Left ventricle myocardium inferior (tissue), 1 donor: ENCODE results near the gene TFEB. TPM values are rescaled to one million over a fixed set of nuclear protein-coding genes. Genes with fewer than 3 reads are reported as not detected.

Experiments used
- DNase-seq: peaks from one replicate; pipeline ENCODE4 v3.0.0-alpha.2; 2020
- H3K27ac ChIP-seq: fragments of 200-600 bp; replicated peaks from 2 replicates; pipeline ENCODE4 v1.8.0; 2021
- H3K27me3 ChIP-seq: fragments of 200-600 bp; 2 replicates; pipeline ENCODE4 v1.8.0; 2021; ENCODE audit warnings: low read depth
- H3K36me3 ChIP-seq: fragments of 200-600 bp; 2 replicates; pipeline ENCODE4 v1.8.0; 2021
- H3K4me1 ChIP-seq: fragments of 200-600 bp; 2 replicates; pipeline ENCODE4 v1.8.0; 2021
- H3K4me3 ChIP-seq: fragments of 200-600 bp; 2 replicates; pipeline ENCODE4 v1.8.0; 2021; ENCODE audit warnings: mild to moderate bottlenecking, moderate library complexity
- H3K9me3 ChIP-seq: fragments of 200-600 bp; replicated peaks from 2 replicates; pipeline ENCODE4 v1.8.0; 2021
- CTCF ChIP-seq: fragments of 200-600 bp; IDR thresholded peaks from 2 replicates; pipeline ENCODE4 v1.8.0; 2021; ENCODE audit warnings: antibody characterized with exemption, mild to moderate bottlenecking, borderline replicate concordance
- intact Hi-C: fragments of 100-400 bp; cut with micrococcal nuclease; formaldehyde crosslinking; loops from one replicate; pipeline ENCODE4 v1.11.0; 2022
- total RNA-seq: library from RNA; stranded (reverse); fragmentation: NEBNext Ultra II Directional; extraction: Animal tissue kit (Norgen Biotek cat#: 25700); gene quantifications from one replicate; pipeline ENCODE4 v1.2.1, GENCODE V29; 2021
- donor health status: DM: no; HTN: yes; CAD: no; lungs with severe emphysema.

TFEB gene
- total RNA-seq, 1 donor from 2014 or later, result 39.9 TPM

- no peak for DNase-seq
Observed at GRCh38 chr6:41649596-41649995, 85.8 kb downstream of the TFEB start.

GRCh38 chr6:41648921-41649320, 86.5 kb downstream of the TFEB start:
- no peak for DNase-seq
- Histone ChIP-seq H3K27ac (no peak overlapping the region), H3K36me3 (no peaks in the 10 kb centered on the region), H3K4me3 (no peak overlapping the region), H3K27me3 (peaks cover 32% of the 10 kb centered on the region), H3K9me3 (no peaks in the 10 kb centered on the region), H3K4me1 (no peaks in the 10 kb centered on the region)
- intact Hi-C loops, result no loop called here
- no peak for TF ChIP-seq CTCF

More at GRCh38 chr6:41649596-41649995, 85.8 kb downstream of the TFEB start:
- intact Hi-C loops, result no loop called here
- no peak for TF ChIP-seq CTCF
- Histone ChIP-seq H3K9me3 (no peaks in the 10 kb centered on the region), H3K4me3 (no peak overlapping the region), H3K4me1 (no peaks in the 10 kb centered on the region), H3K27ac (no peak overlapping the region), H3K27me3 (peaks cover 34% of the 10 kb centered on the region), H3K36me3 (no peaks in the 10 kb centered on the region)

GRCh38 chr6:41648070-41648585, 87.3 kb downstream of the TFEB start:
- Histone ChIP-seq H3K27ac (no peak overlapping the region), H3K27me3 (peaks cover 32% of the 10 kb centered on the region), H3K36me3 (no peaks in the 10 kb centered on the region), H3K9me3 (no peaks in the 10 kb centered on the region), H3K4me1 (no peaks in the 10 kb centered on the region), H3K4me3 (no peak overlapping the region)
- intact Hi-C loops, result no loop called here
- no peak for TF ChIP-seq CTCF
- DNase-seq, result no peak

- Histone ChIP-seq H3K4me1 (no peaks in the 10 kb centered on the region), H3K4me3 (no peak overlapping the region), H3K36me3 (no peaks in the 10 kb centered on the region), H3K27me3 (peaks cover 32% of the 10 kb centered on the region), H3K9me3 (no peaks in the 10 kb centered on the region), H3K27ac (no peak overlapping the region)
- intact Hi-C loops, result no loop called here
- DNase-seq, result no peak
- no peak for TF ChIP-seq CTCF
Observed at GRCh38 chr6:41647061-41647511, 88.3 kb downstream of the TFEB start.

GRCh38 chr6:41646026-41646795, 89.2 kb downstream of the TFEB start:
- Histone ChIP-seq H3K27me3 (peaks cover 35% of the 10 kb centered on the region), H3K27ac (no peak overlapping the region), H3K4me3 (no peak overlapping the region), H3K36me3 (no peaks in the 10 kb centered on the region), H3K9me3 (no peaks in the 10 kb centered on the region), H3K4me1 (no peaks in the 10 kb centered on the region)
- TF ChIP-seq CTCF, result no peak
- intact Hi-C loops, result no loop called here
- DNase-seq, result no peak
